Hindlimb muscle (tissue), 1 donor: ENCODE data around the gene ZNF436. TPM values are rescaled to one million over a fixed set of nuclear protein-coding genes. Genes with fewer than 3 reads are reported as not detected.
A peak's percentile ranks its signal among the peaks of the same experiment; 100 is the strongest.
"Not testable (repeated sequence)": the region's sequence is repeated elsewhere in the genome, so short reads cannot be mapped to it uniquely, and the experiment has no call there.

ENCODE experiments used
- DNase-seq: peaks from one replicate; pipeline ENCODE4 v3.0.0-alpha.2; 2013
- polyA plus RNA-seq: library from polyadenylated mRNA; unstranded; fragments of 120-200 nt; gene quantifications from one replicate; pipeline ENCODE4 v1.2.1, GENCODE V29; 2013; ENCODE audit not compliant: insufficient read length

Gene ZNF436
- polyA plus RNA-seq, 1 donor, result 38.5 TPM

GRCh38 chr1:23392125-23392855 lies 22.7 kb upstream of the ZNF436 start:
- no peak for DNase-seq

DNA sequence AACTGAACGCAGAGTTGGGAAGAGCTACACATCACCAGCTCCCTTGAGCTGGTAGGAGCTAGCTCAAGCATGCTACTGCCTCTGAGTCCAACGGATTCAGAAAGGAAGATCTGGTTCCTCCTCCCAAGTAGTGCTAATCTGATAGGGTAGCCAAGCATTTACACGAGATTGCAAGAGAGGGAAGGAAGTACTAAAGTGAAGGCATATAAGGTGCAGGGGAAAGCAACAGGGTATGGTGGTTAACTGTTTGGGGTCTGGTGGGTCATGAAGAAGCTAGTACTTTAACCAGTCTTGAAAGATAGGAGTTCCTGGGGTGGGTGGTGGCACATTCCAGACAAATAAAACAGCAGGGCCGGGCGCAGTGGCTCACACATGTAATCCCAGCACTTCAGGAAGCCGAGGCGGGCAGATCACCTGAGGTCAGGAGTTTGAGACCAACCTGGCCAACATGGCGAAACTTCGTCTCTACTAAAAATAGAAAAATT lies 20.2 kb upstream of the ZNF436 start:
- no peak for DNase-seq

- no peak for DNase-seq
Observed at GRCh38 chr1:23387494-23387893, 17.9 kb upstream of the ZNF436 start.

- DNase-seq, result no peak
Observed at GRCh38 chr1:23385119-23385621, 15.5 kb upstream of the ZNF436 start.

- no peak for DNase-seq
Observed at GRCh38 chr1:23384312-23385058, 14.8 kb upstream of the ZNF436 start.

- DNase-seq, result peak; percentile 41
Observed at GRCh38 chr1:23383577-23384311, 14.1 kb upstream of the ZNF436 start.

GRCh38 chr1:23381233-23381885 lies 11.7 kb upstream of the ZNF436 start:
- DNase-seq, result no peak

DNA sequence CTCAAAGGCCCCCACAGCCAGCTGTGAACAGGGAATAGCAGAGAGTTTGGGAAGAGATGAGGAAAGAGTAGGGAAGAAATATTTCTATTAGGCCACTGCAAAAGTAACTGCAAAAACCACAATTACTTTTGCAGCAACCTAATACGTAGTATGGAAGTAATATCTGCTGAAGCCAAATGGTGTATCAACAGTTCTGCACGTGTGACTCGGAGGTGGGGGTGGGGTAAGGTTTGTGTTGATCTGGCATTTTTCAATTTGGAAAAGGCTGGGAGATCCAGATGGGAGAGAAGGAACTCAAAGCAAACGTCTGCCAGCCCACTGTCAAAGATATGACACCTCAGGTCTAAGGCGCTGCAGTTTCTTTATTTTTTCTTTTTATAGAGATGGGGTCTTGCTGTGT lies 11.1 kb upstream of the ZNF436 start:
- no peak for DNase-seq

DNA sequence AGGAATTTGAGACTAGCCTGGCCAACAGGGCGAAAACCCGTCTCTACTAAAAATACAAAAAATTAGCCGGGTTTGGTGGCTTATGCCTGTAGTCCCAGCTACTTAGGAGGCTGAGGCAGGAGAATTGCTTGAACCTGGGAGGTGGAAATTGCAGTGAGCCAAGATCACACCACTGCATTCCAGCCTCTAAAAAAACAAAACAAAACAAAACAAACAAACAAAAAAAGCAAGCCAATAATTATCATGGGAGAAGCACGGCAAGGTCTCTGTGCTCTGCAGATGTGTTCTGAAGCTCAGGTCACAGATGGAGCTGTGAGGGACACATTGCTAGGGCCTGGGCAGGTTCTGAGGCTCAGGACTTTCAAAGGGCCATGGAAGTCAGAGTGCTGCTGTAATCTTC lies 10.6 kb upstream of the ZNF436 start:
- not testable (repeated sequence) for DNase-seq

- DNase-seq, result no peak
Observed at GRCh38 chr1:23376890-23377811, 7.5 kb upstream of the ZNF436 start.

DNA sequence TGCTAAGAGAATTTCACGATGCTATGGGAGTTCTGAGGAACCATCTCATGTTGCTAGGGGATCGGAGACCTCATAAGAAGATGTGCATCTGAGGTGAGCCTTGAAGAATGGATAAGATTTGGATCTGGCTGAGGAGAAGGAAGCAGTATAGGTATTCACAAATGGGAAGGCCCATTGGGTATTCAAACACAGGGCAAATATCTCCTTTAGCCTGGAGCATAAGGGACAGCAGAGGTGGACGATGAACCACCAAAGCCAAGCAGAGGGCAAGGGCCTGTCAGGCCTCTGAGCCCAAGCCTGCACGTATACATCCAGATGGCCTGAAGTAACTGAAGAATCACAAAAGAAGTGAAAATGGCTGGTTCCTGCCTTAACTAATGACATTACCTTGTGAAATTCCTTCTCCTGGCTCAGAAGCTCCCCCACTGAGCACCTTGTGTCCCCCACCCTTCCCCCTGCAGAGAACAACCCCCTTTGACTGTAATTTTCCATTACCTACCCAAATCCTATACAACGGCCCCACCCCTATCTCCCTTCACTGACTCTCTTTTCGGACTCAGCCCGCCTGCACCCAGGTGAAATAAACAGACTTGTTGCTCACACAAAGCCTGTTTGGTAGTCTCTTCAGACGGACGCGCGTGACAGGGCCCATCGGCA lies 4.6 kb upstream of the ZNF436 start:
- DNase-seq, result not testable (repeated sequence)

GRCh38 chr1:23371987-23372880 lies 2.6 kb upstream of the ZNF436 start:
- no peak for DNase-seq

DNA sequence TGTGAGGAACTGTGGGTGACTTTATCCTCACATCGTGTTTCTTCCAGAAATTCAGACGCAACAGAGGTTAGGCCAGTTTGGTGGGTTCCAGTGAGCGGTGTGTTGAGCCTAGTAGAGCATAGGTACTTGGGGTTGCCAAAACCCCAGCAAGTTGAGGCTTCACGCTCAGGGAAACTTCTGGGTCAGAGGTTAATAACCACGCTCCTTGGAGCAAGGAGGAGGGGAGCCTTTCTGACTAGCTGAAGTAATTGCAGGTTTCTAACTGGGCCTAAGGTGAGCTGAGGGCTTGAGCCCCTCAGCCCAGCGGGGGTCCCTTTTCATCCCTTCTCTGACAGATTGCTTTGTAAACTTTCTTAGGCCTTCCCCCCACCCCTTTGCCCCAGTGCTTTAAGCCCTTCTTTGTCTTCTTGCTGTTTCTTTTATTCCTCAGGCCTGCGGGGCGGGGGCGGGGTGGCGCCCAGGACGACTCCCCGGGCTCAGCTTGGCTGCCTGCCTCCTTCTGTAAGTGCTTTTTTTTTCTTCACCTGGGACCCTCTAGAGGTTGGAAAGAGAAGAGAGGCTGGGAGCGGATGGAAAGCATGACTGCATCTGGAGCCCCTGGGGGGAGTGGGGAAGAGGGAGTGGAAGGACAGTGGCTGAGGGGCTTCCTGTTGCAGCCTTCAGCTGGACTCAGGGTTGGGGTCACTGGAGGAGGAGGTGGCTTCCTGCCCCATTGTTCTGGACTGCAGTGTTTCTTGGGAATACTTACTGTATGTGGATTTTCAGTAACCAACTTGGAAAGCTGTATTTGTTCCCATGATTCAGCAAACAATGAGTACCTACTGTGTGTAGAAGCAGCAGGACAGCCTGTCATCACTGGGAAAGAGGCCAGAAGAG lies 1.3 kb upstream of the ZNF436 start:
- peak; percentile 62 for DNase-seq

- DNase-seq, result no peak
Observed at GRCh38 chr1:23370330-23370708, 683 bp upstream of the ZNF436 start.

GRCh38 chr1:23368562-23369334 lies 888 bp downstream of the ZNF436 start:
- peak; percentile 94 for DNase-seq

GRCh38 chr1:23367791-23368561 lies 1.7 kb downstream of the ZNF436 start:
- DNase-seq, result peak; percentile 98

GRCh38 chr1:23367451-23367790 lies 2.2 kb downstream of the ZNF436 start:
- DNase-seq, result no peak
